ENCODE measurements around the gene NARF.

GRCh38 chr17:82444941-82445521, 13.5 kb upstream of the NARF start:
- TF ChIP-seq REST (IDR thresholded peaks at IDR 0.05; ENCODE audit: low read depth, low read length): no peak
- no peak for TF ChIP-seq CHD2 (IDR thresholded peaks at IDR 0.05; ENCODE audit: low read length, partially characterized antibody)
- TF ChIP-seq CTCF (IDR thresholded peaks at IDR 0.05): no peak
- no peak for TF ChIP-seq RCOR1 (IDR thresholded peaks at IDR 0.05; ENCODE audit: low read length)
- no peak for TF ChIP-seq FOXM1 (IDR thresholded peaks at IDR 0.05; ENCODE audit: low read depth)
- no peak for TF ChIP-seq EZH2phosphoT487 (IDR thresholded peaks at IDR 0.05; ENCODE audit: borderline replicate concordance, low read depth)
- no peak for TF ChIP-seq TAF1 (IDR thresholded peaks at IDR 0.05; ENCODE audit: borderline replicate concordance, low read depth, low read length)
- TF ChIP-seq GATA2 (CRISPR knock-in tag; IDR thresholded peaks at IDR 0.05): no peak
- no peak for TF ChIP-seq YY1 (IDR thresholded peaks at IDR 0.05; ENCODE audit: low read depth)
- TF ChIP-seq MAX (IDR thresholded peaks at IDR 0.05; ENCODE audit: low read depth): no peak
- no peak for TF ChIP-seq MXI1 (IDR thresholded peaks at IDR 0.05; ENCODE audit: low read depth, low read length)
- no peak; the same call in 1 of the 2 replicates for TF ChIP-seq POLR2AphosphoS5 (IDR thresholded peaks at IDR 0.05; ENCODE audit: low read depth, low read length)
- no peak for TF ChIP-seq USF2 (IDR thresholded peaks at IDR 0.05; ENCODE audit: borderline replicate concordance, low read depth, low read length)
